ENCODE measurements around the gene WDR86. TPM values are rescaled to one million over a fixed set of nuclear protein-coding genes. Genes with fewer than 3 reads are reported as not detected.

WDR86 gene
- total and polyA plus RNA-seq, 2 donors, result 4.2 to 6.8 TPM

- DNase-seq (ENCODE audit: extremely low spot score), result no peak
- H3K36me3 ChIP-seq (ENCODE audit: insufficient read depth), result no peaks in the 10 kb centered on the region
- H3K27ac ChIP-seq (ENCODE audit: low read depth), result no peak overlapping the region
- H3K4me3 ChIP-seq (ENCODE audit: low read depth, low read length), result no peak overlapping the region
- no peaks in the 10 kb centered on the region for H3K4me1 ChIP-seq (ENCODE audit: insufficient read depth)
- 95% methylated on average over 8 of the region's 8 CpGs for WGBS
These were observed 17.8 kb downstream of the WDR86 start for GRCh38 chr7:151392002-151392401.

GRCh38 chr7:151391358-151391730 is 18.5 kb downstream of the WDR86 start:
- no peak overlapping the region for H3K4me3 ChIP-seq (ENCODE audit: low read depth, low read length)
- WGBS, result 92% methylated on average over 9 of the region's 9 CpGs
- no peaks in the 10 kb centered on the region for H3K4me1 ChIP-seq (ENCODE audit: insufficient read depth)
- DNase-seq (ENCODE audit: extremely low spot score), result no peak
- H3K36me3 ChIP-seq (ENCODE audit: insufficient read depth), result no peaks in the 10 kb centered on the region
- H3K27ac ChIP-seq (ENCODE audit: low read depth), result no peak overlapping the region

GRCh38 chr7:151390598-151391357 is 19.1 kb downstream of the WDR86 start:
- WGBS, result 87% methylated on average over 25 of the region's 25 CpGs
- no peak for DNase-seq (ENCODE audit: extremely low spot score)
- no peaks in the 10 kb centered on the region for H3K4me1 ChIP-seq (ENCODE audit: insufficient read depth)
- H3K36me3 ChIP-seq (ENCODE audit: insufficient read depth), result no peaks in the 10 kb centered on the region
- H3K27ac ChIP-seq (ENCODE audit: low read depth), result no peak overlapping the region
- no peak overlapping the region for H3K4me3 ChIP-seq (ENCODE audit: low read depth, low read length)

DNA sequence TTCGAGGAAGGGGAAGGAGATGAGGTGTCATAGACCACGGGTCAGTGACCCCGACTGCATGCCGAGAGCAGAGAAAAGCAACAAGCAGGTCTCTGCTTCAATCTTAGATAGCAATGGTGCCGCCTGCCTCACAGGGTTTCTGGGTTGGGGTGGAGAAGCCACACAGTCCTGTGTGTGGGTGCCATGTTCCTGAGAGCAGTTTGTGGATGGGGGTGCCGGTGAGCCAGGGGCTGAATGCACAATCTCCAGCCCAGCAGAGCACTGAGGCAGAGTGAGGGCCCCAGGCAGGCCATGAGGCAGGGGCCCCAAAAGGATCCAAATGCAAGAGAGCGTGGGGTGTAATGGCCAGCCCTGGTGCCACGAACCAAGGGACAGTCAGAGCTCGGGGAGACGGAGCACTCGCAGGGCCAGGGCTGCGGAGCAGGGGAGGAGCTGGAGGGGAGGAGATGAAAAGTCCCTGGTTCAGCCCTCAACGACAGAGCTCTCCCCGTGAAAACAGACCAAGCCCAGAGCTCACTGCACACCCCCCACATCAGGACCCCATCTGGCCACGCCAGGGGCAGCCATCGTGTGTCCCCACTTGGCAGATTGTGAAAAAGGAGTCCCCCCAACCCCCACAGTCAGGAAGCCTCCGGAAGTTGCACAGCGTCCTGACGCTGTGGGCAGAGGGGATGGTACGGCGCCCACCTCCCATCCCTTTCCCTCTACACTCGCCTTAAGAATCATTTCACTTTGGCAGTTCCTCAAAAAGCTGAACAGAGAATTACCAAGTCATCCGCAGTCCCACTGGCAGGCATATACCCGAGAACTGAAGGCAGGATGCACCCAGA is 19.9 kb downstream of the WDR86 start:
- Histone ChIP-seq H3K36me3 (ENCODE audit: insufficient read depth) (no peaks in the 10 kb centered on the region), H3K27ac (ENCODE audit: low read depth) (no peak overlapping the region), H3K4me3 (ENCODE audit: low read depth, low read length) (no peak overlapping the region), H3K4me1 (ENCODE audit: insufficient read depth) (no peaks in the 10 kb centered on the region)
- 89% methylated on average over 24 of the region's 24 CpGs for WGBS
- no peak for DNase-seq (ENCODE audit: extremely low spot score)

- H3K4me1 ChIP-seq (ENCODE audit: insufficient read depth), result no peaks in the 10 kb centered on the region
- no peak overlapping the region for H3K4me3 ChIP-seq (ENCODE audit: low read depth, low read length)
- H3K36me3 ChIP-seq (ENCODE audit: insufficient read depth), result no peaks in the 10 kb centered on the region
- WGBS, result 92% methylated on average over 21 of the region's 21 CpGs
- no peak overlapping the region for H3K27ac ChIP-seq (ENCODE audit: low read depth)
- DNase-seq (ENCODE audit: extremely low spot score), result no peak
These were observed 20.6 kb downstream of the WDR86 start for GRCh38 chr7:151389096-151389767.

DNA sequence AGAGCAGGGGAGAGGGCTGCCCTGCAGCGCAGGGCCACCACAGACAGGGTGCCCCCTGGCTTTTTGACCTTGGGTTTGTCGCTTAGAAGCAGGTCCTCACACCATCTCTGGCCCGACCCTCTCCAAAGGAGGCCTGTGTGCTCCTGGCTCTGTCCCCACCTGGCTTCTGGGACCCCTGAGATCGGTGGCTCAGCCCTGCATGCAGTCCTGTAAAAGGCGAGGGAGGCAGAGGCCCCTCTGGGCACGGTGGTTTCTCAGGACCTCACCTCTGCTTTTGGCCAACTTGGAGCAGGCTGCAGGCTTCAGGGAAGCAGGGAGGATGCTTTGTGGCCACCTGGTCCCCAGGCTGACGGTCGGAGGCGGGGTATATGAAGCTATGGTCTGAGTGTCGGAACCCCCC is 21.4 kb downstream of the WDR86 start:
- Histone ChIP-seq H3K27ac (ENCODE audit: low read depth) (no peak overlapping the region), H3K4me3 (ENCODE audit: low read depth, low read length) (no peak overlapping the region), H3K4me1 (ENCODE audit: insufficient read depth) (no peaks in the 10 kb centered on the region), H3K36me3 (ENCODE audit: insufficient read depth) (no peaks in the 10 kb centered on the region)
- 95% methylated on average over 10 of the region's 10 CpGs for WGBS
- no peak for DNase-seq (ENCODE audit: extremely low spot score)

DNA sequence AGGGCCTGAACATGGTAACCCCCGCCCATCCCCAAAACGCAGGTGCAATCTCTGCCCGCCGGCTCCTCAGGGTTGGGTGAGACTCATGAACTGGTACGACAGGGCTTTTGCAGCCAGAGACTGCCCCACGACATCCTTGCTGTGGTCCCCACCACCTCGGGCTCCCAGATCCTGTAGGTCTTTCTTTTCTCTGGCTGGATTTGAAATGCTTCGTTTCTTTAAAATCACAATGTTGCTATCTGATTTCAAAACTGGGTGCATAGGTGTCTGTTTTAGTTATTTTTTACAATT is 21.9 kb downstream of the WDR86 start:
- 94% methylated on average over 8 of the region's 8 CpGs for WGBS
- H3K36me3 ChIP-seq (ENCODE audit: insufficient read depth), result no peaks in the 10 kb centered on the region
- DNase-seq (ENCODE audit: extremely low spot score), result no peak
- no peak overlapping the region for H3K27ac ChIP-seq (ENCODE audit: low read depth)
- no peak overlapping the region for H3K4me3 ChIP-seq (ENCODE audit: low read depth, low read length)
- no peaks in the 10 kb centered on the region for H3K4me1 ChIP-seq (ENCODE audit: insufficient read depth)

DNA sequence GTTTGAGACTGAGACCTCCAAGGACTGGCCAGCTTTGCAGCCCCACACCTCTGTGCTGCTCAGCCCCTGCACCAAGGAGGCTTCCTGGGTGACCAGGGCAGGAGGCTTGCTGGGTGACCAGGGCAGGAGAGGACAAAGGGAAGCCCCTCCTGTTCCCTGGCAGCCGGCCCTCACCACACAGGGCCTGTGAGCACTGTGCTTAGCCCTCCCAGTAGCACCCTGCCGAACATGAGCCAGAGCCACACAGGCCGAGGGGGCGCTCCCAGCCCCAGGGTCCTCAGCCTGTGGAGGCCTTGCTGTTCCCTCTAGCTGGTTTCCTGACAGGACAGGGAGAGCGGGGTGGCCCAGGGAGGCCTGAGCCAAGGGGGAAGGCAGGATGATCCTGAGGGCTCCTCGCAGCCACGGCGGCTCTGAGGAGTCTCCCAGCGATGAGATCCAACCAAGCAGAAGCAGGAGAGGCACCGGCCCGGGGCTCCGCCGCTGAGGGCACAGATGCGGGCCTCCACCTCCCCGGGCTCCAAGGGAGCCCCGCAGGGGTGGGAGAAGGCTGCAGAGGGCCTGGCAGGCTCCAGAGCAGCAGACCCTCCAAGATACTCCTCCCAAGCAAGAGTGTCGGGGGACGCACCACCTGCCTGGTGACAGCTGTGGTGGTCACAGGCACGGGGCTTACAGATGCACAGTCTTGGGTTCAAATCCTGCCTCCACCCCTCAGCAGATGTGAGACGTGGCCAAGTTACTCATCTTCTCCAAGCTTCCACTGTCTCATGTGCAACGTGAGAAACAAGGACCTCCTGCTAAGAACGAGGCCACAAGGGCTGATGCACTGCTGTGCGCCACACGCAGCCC is 22.5 kb downstream of the WDR86 start:
- Histone ChIP-seq H3K27ac (ENCODE audit: low read depth) (no peak overlapping the region), H3K36me3 (ENCODE audit: insufficient read depth) (no peaks in the 10 kb centered on the region), H3K4me1 (ENCODE audit: insufficient read depth) (no peaks in the 10 kb centered on the region), H3K4me3 (ENCODE audit: low read depth, low read length) (no peak overlapping the region)
- 88% methylated on average over 24 of the region's 24 CpGs for WGBS
- DNase-seq (ENCODE audit: extremely low spot score), result no peak

GRCh38 chr7:151386301-151387160 is 23.3 kb downstream of the WDR86 start:
- no peak for DNase-seq (ENCODE audit: extremely low spot score)
- WGBS, result 76% methylated on average over 16 of the region's 16 CpGs
- Histone ChIP-seq H3K4me1 (ENCODE audit: insufficient read depth) (no peaks in the 10 kb centered on the region), H3K36me3 (ENCODE audit: insufficient read depth) (no peaks in the 10 kb centered on the region), H3K27ac (ENCODE audit: low read depth) (no peak overlapping the region), H3K4me3 (ENCODE audit: low read depth, low read length) (no peak overlapping the region)

GRCh38 chr7:151385626-151386300 is 24.1 kb downstream of the WDR86 start:
- Histone ChIP-seq H3K36me3 (ENCODE audit: insufficient read depth) (no peaks in the 10 kb centered on the region), H3K4me1 (ENCODE audit: insufficient read depth) (no peaks in the 10 kb centered on the region), H3K4me3 (ENCODE audit: low read depth, low read length) (no peak overlapping the region), H3K27ac (ENCODE audit: low read depth) (no peak overlapping the region)
- DNase-seq (ENCODE audit: extremely low spot score), result no peak
- WGBS, result 74% methylated on average over 26 of the region's 26 CpGs

GRCh38 chr7:151384776-151385625 is 24.8 kb downstream of the WDR86 start:
- Histone ChIP-seq H3K4me3 (ENCODE audit: low read depth, low read length) (no peak overlapping the region), H3K36me3 (ENCODE audit: insufficient read depth) (no peaks in the 10 kb centered on the region), H3K27ac (ENCODE audit: low read depth) (no peak overlapping the region), H3K4me1 (ENCODE audit: insufficient read depth) (no peaks in the 10 kb centered on the region)
- no peak for DNase-seq (ENCODE audit: extremely low spot score)
- 91% methylated on average over 26 of the region's 26 CpGs for WGBS

GRCh38 chr7:151384352-151384697 is 25.5 kb downstream of the WDR86 start:
- 87% methylated on average over 6 of the region's 6 CpGs for WGBS
- Histone ChIP-seq H3K27ac (ENCODE audit: low read depth) (no peak overlapping the region), H3K4me1 (ENCODE audit: insufficient read depth) (no peaks in the 10 kb centered on the region), H3K36me3 (ENCODE audit: insufficient read depth) (no peaks in the 10 kb centered on the region), H3K4me3 (ENCODE audit: low read depth, low read length) (no peak overlapping the region)
- DNase-seq (ENCODE audit: extremely low spot score), result no peak
